Bronchial epithelial cell (primary cell): Measurements from ENCODE around the gene LAMC3. TPM values are rescaled to one million over a fixed set of nuclear protein-coding genes. Genes with fewer than 3 reads are reported as not detected.

Experiments
- DNase-seq: peaks from one replicate; pipeline ENCODE4 v3.0.0-alpha.2; 2010; ENCODE audit warnings: low read depth
- FAIRE-seq: peaks from 2 replicates; lab custom pipeline; 2011; peaks lifted over from hg19 to GRCh38; lab: Jason Lieb, UNC
- H3K27me3 ChIP-seq: 2 replicates; pipeline ENCODE4 v1.5.1; 2011; ENCODE audit warnings: low read length; ENCODE audit not compliant: control insufficient read depth, insufficient read depth
- H3K36me3 ChIP-seq: 2 replicates; pipeline ENCODE4 v1.5.1; 2011; ENCODE audit warnings: low read length; ENCODE audit not compliant: control insufficient read depth, insufficient read depth
- H3K4me3 ChIP-seq: 2 replicates; pipeline ENCODE4 v1.5.1; 2011; ENCODE audit warnings: mild to moderate bottlenecking, low read depth, low read length, control low read depth
- CTCF ChIP-seq: IDR thresholded peaks from 2 replicates; pipeline ENCODE4 v1.5.1; 2011; ENCODE audit warnings: mild to moderate bottlenecking, moderate library complexity, low read length, control low read depth, inconsistent platforms; ENCODE audit not compliant: insufficient read depth, severe bottlenecking
- total RNA-seq: library from RNA; depleted of rRNA; stranded (reverse); fragments of >200 nt; gene quantifications from 2 replicates; pipeline ENCODE4 v1.2.1, GENCODE V29; 2014

The LAMC3 gene
- total RNA-seq, 1 donor from 2014 or later, result not detected

GRCh38 chr9:131140550-131140949, 131.6 kb downstream of the LAMC3 start:
- FAIRE-seq (no peak), DNase-seq (no peak)
- peaks cover 25% of the 10 kb centered on the region for H3K36me3 ChIP-seq
- no peaks in the 10 kb centered on the region for H3K27me3 ChIP-seq
- H3K4me3 ChIP-seq, result no peak overlapping the region
- TF ChIP-seq CTCF, result no peak

- FAIRE-seq (no peak), DNase-seq (no peak)
- Histone ChIP-seq H3K36me3 (peaks cover 23% of the 10 kb centered on the region), H3K4me3 (no peak overlapping the region), H3K27me3 (no peaks in the 10 kb centered on the region)
- TF ChIP-seq CTCF, result no peak
These were observed 133.2 kb downstream of the LAMC3 start for GRCh38 chr9:131142160-131142559.

Other genes with a start within 250 kb of the LAMC3 start
- 17.6 and 20.1 TPM in 2 replicates for gene ABL1, start 173.9 kb upstream of the LAMC3 start, total RNA-seq
- not detected in 2 replicates for gene QRFP, start 112.4 kb upstream of the LAMC3 start, total RNA-seq
- 0.26 and 0.51 TPM in 2 replicates for gene FIBCD1, start 69.9 kb upstream of the LAMC3 start, total RNA-seq
- gene AIF1L, start 87.4 kb downstream of the LAMC3 start, total RNA-seq, result 2.6 and 7.7 TPM in 2 replicates
- 8.4 and 12.2 TPM in 2 replicates for gene NUP214, start 116.4 kb downstream of the LAMC3 start, total RNA-seq